Thyroid gland (tissue), 4 donors: ENCODE results near the gene ABCG5. TPM values are rescaled to one million over a fixed set of nuclear protein-coding genes. Genes with fewer than 3 reads are reported as not detected.

Experiments
- DNase-seq, 2 donors: peaks; one replicate each; pipeline ENCODE4 v3.0.0-alpha.2; 2019
- H3K27ac ChIP-seq, 3 donors: fragments of 200-600 bp; sonication (generic); 1 replicate in 2 of 3; 2 replicates in 1 of 3; pipeline ENCODE4 v1.5.1; 2016 to 2019; ENCODE audit warnings: mild to moderate bottlenecking in 1 of 3, moderate library complexity in 1 of 3
- H3K27me3 ChIP-seq: fragments of 200-600 bp; sonication (generic); one replicate; pipeline ENCODE4 v1.5.1; 2019
- H3K36me3 ChIP-seq, 2 donors: fragments of 200-600 bp; sonication (generic); one replicate each; pipeline ENCODE4 v1.5.1; 2016 to 2019
- H3K4me1 ChIP-seq, 2 donors: fragments of 200-600 bp; sonication (generic); one replicate each; pipeline ENCODE4 v1.5.1; 2017 to 2019
- H3K4me3 ChIP-seq, 3 donors: fragments of 200-600 bp; sonication (generic); replicated peaks in 1 of 3; 1 replicate in 2 of 3; 2 replicates in 1 of 3; pipeline ENCODE4 v1.5.1; 2016; ENCODE audit warnings: mild to moderate bottlenecking in 1 of 3
- H3K9me3 ChIP-seq: fragments of 200-600 bp; sonication (generic); one replicate; pipeline ENCODE4 v1.5.1; 2017
- CTCF ChIP-seq, 6 experiments: fragments of 200-600 bp in 3 of 6; fragments of 450-650 bp in 3 of 6; sonication (generic) in 3 of 6; IDR thresholded peaks; one replicate each; pipeline ENCODE4 v1.5.1; 2016 to 2019; ENCODE audit warnings: antibody characterized with exemption in 6 of 6, mild to moderate bottlenecking in 2 of 6, inconsistent platforms in 1 of 6, moderate library complexity in 1 of 6
- POLR2A ChIP-seq, 2 donors: fragments of 450-650 bp; IDR thresholded peaks; one replicate each; pipeline ENCODE4 v1.6.1; 2017; ENCODE audit warnings: antibody characterized with exemption in 2 of 2, mild to moderate bottlenecking in 2 of 2, moderate library complexity in 1 of 2
- WGBS, 2 donors: methylation state at CpG; one replicate each; pipeline ENCODE4 v1.1.5; 2017; 5-methylcytosine and 5-hydroxymethylcytosine counted together
- intact Hi-C: fragments of 100-400 bp; cut with DNase I; formaldehyde crosslinking; loops from one replicate; pipeline ENCODE4 v1.15.1; 2023
- total RNA-seq, 4 donors: library from RNA; depleted of rRNA; stranded (reverse); fragments of >200 nt; gene quantifications; one replicate each; pipeline ENCODE4 v1.2.3, GENCODE V29; 2016

The ABCG5 gene
- total RNA-seq, 4 donors from 2014 or later = not detected

DNA sequence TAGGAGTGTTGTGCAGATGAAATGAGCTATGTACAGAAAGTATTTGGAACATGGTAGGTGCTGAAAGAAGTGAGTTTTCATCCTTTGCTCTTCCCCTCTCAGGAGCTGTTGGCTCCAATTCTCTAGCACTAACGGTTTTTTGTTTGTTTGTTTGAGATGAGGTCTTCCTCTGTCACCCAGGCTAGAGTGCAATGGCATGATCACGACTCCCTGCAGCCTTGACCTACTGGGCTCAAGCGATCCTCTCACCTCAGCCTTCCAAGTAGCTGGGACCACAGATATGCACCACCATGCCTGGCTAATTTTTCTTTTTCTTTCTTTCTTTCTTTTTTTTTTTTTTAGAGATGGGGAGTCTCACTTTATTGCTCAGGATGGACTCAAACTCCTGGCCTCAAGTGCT lies 12.8 kb downstream of the ABCG5 start:
- H3K36me3 ChIP-seq = no peaks in the 10 kb centered on the region
- no peak overlapping the region for H3K4me3 ChIP-seq
- no peak for DNase-seq
- H3K27me3 ChIP-seq = no peaks in the 10 kb centered on the region
- TF ChIP-seq CTCF (IDR thresholded peaks at IDR 0.05) (no peak), POLR2A (IDR thresholded peaks at IDR 0.05) (no peak)
- no peaks in the 10 kb centered on the region for H3K9me3 ChIP-seq
- H3K4me1 ChIP-seq = no peaks in the 10 kb centered on the region
- intact Hi-C loops = no loop called here
- WGBS, 2 donors = 66 to 77% methylated on average over 3 of the region's 3 CpGs
- no peak overlapping the region for H3K27ac ChIP-seq

DNA sequence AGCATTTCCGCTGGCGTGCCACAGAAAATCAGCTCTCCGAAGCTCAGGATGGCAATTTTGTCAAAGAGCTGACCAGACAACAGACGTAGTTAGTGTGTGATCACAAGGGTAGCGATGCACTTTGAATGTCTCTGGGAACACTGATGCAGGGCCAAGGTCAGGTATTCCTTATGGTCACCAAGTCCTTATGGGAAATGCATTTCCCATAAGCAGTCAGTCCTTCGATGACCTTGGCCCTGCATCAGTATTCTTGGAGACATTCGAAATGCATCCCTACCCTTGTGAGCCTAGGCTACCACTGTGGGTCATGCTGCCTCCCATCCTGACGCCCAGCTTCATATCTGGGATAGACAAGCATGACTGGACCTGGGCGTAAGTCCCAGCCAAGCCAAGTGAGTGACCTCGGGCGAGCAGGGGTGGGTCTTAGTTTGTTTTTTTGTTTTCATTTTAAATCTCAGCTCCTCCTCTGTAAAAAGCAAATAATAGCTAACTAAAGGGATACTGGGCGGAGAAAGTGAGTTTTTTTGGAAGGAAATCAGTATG lies 13.6 kb downstream of the ABCG5 start:
- TF ChIP-seq CTCF (IDR thresholded peaks at IDR 0.05) = no peak
- no peak for TF ChIP-seq POLR2A (IDR thresholded peaks at IDR 0.05)
- H3K4me3 ChIP-seq = no peak overlapping the region
- intact Hi-C loops = no loop called here
- H3K4me1 ChIP-seq = no peaks in the 10 kb centered on the region
- H3K9me3 ChIP-seq = no peaks in the 10 kb centered on the region
- H3K27me3 ChIP-seq = no peaks in the 10 kb centered on the region
- H3K36me3 ChIP-seq = no peaks in the 10 kb centered on the region
- no peak overlapping the region for H3K27ac ChIP-seq
- 87 to 88% methylated on average over 12 of the region's 12 CpGs for WGBS, 2 donors
- no peak for DNase-seq

- H3K9me3 ChIP-seq = no peaks in the 10 kb centered on the region
- H3K4me3 ChIP-seq = no peak overlapping the region
- TF ChIP-seq POLR2A (IDR thresholded peaks at IDR 0.05) = no peak
- no peak for TF ChIP-seq CTCF (IDR thresholded peaks at IDR 0.05)
- no peak for DNase-seq
- H3K27me3 ChIP-seq = no peaks in the 10 kb centered on the region
- no peak overlapping the region for H3K27ac ChIP-seq
- intact Hi-C loops = no loop called here
- WGBS, 2 donors = 87 to 94% methylated on average over 2 of the region's 2 CpGs
- H3K36me3 ChIP-seq = no peaks in the 10 kb centered on the region
- H3K4me1 ChIP-seq = no peaks in the 10 kb centered on the region
Observed at GRCh38 chr2:43824512-43824911, 14.1 kb downstream of the ABCG5 start.

DNA sequence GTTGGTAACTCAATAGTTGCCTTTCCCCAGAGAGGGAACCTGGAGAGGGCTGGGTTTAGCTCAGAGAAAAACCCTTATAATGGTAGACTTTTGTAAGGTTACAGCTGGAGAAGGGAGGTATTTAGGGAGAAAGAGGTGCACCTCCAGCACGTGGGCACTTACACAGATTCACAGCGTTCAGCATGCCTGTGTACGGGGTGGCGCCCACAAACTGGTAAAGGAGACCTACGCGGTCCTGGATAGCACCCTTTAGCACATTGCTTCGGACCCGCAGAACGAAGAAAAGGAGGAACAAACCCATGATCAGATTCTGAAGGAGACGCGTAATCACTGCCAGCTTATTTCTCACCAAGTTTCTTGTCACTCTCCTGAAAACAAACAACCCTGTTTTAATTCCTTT lies 14.9 kb downstream of the ABCG5 start:
- H3K9me3 ChIP-seq = no peaks in the 10 kb centered on the region
- 86 to 88% methylated on average over 11 of the region's 11 CpGs for WGBS, 2 donors
- no peak overlapping the region for H3K4me3 ChIP-seq
- no peaks in the 10 kb centered on the region for H3K4me1 ChIP-seq
- H3K27ac ChIP-seq = no peak overlapping the region
- H3K36me3 ChIP-seq = no peaks in the 10 kb centered on the region
- intact Hi-C loops = no loop called here
- DNase-seq = no peak
- no peaks in the 10 kb centered on the region for H3K27me3 ChIP-seq
- TF ChIP-seq POLR2A (IDR thresholded peaks at IDR 0.05) (no peak), CTCF (IDR thresholded peaks at IDR 0.05) (no peak)

- Histone ChIP-seq H3K4me1 (no peaks in the 10 kb centered on the region), H3K9me3 (no peaks in the 10 kb centered on the region), H3K36me3 (no peaks in the 10 kb centered on the region), H3K27me3 (no peaks in the 10 kb centered on the region), H3K4me3 (no peak overlapping the region), H3K27ac (no peak overlapping the region)
- 78% methylated on average over 7 of the region's 7 CpGs for WGBS, 2 donors
- intact Hi-C loops = no loop called here
- TF ChIP-seq POLR2A (IDR thresholded peaks at IDR 0.05) = no peak
- no peak for TF ChIP-seq CTCF (IDR thresholded peaks at IDR 0.05)
- no peak for DNase-seq
Observed at GRCh38 chr2:43822839-43823238, 15.8 kb downstream of the ABCG5 start.
